Parathyroid adenoma (tissue), 2 donors: ENCODE measurements around the gene FDCSP.

Experiments
- H2AFZ ChIP-seq: fragments of 300-600 bp; sonication (generic); one replicate; pipeline ENCODE4 v1.7.0; 2017; ENCODE audit warnings: antibody characterized with exemption, mild to moderate bottlenecking
- H3K27ac ChIP-seq: fragments of 300-600 bp; sonication (generic); one replicate; pipeline ENCODE4 v1.7.0; 2017
- H3K27me3 ChIP-seq: fragments of 300-600 bp; sonication (generic); one replicate; pipeline ENCODE4 v1.7.0; 2017; ENCODE audit warnings: low read length; ENCODE audit not compliant: control insufficient read depth, insufficient read depth
- H3K36me3 ChIP-seq: fragments of 300-600 bp; sonication (generic); one replicate; pipeline ENCODE4 v1.7.0; 2017; ENCODE audit warnings: low read length; ENCODE audit not compliant: control insufficient read depth, insufficient read depth
- H3K4me1 ChIP-seq: fragments of 300-600 bp; sonication (generic); one replicate; pipeline ENCODE4 v1.7.0; 2017; ENCODE audit warnings: control low read depth
- H3K4me2 ChIP-seq: fragments of 300-600 bp; sonication (generic); one replicate; pipeline ENCODE4 v1.7.0; 2017; ENCODE audit warnings: low read length
- H3K4me3 ChIP-seq: fragments of 300-600 bp; sonication (generic); one replicate; pipeline ENCODE4 v1.7.0; 2017; ENCODE audit warnings: low read depth, low read length
- H3K79me2 ChIP-seq: fragments of 300-600 bp; sonication (generic); one replicate; pipeline ENCODE4 v1.7.0; 2017; ENCODE audit warnings: control low read depth
- H3K9ac ChIP-seq: fragments of 300-600 bp; sonication (generic); one replicate; pipeline ENCODE4 v1.7.0; 2017; ENCODE audit warnings: mild to moderate bottlenecking
- H3K9me3 ChIP-seq: fragments of 300-600 bp; sonication (generic); one replicate; pipeline ENCODE4 v1.7.0; 2017; ENCODE audit warnings: low read length; ENCODE audit not compliant: control insufficient read depth
- CTCF ChIP-seq: fragments of 300-600 bp; sonication (generic); IDR thresholded peaks from one replicate; pipeline ENCODE4 v1.7.0; 2017; ENCODE audit warnings: antibody characterized with exemption, mild to moderate bottlenecking
- donor health status: primary hyperparathyroidism.

The FDCSP gene

GRCh38 chr4:70182517-70183167 is 43.3 kb upstream of the FDCSP start:
- Histone ChIP-seq H3K9ac (no peak overlapping the region), H3K4me1 (no peaks in the 10 kb centered on the region), H2AFZ (no peak overlapping the region), H3K9me3 (no peaks in the 10 kb centered on the region), H3K79me2 (no peaks in the 10 kb centered on the region), H3K27ac (no peak overlapping the region), H3K27me3 (no peaks in the 10 kb centered on the region), H3K4me2 (no peak overlapping the region), H3K4me3 (no peak overlapping the region), H3K36me3 (no peaks in the 10 kb centered on the region)
- TF ChIP-seq CTCF: no peak

GRCh38 chr4:70183168-70183939 is 42.6 kb upstream of the FDCSP start:
- no peaks in the 10 kb centered on the region for H3K36me3 ChIP-seq
- no peak overlapping the region for H3K27ac ChIP-seq
- peaks cover 3% of the 10 kb centered on the region for H3K4me1 ChIP-seq
- no peaks in the 10 kb centered on the region for H3K79me2 ChIP-seq
- H3K9ac ChIP-seq: no peak overlapping the region
- peak; percentile 36 for TF ChIP-seq CTCF
- H3K9me3 ChIP-seq: no peaks in the 10 kb centered on the region
- no peak overlapping the region for H3K4me3 ChIP-seq
- H2AFZ ChIP-seq: no peak overlapping the region
- H3K4me2 ChIP-seq: no peak overlapping the region
- no peaks in the 10 kb centered on the region for H3K27me3 ChIP-seq

GRCh38 chr4:70183940-70184246 is 42.0 kb upstream of the FDCSP start:
- H2AFZ ChIP-seq: no peak overlapping the region
- H3K27me3 ChIP-seq: no peaks in the 10 kb centered on the region
- no peak overlapping the region for H3K27ac ChIP-seq
- no peak overlapping the region for H3K4me3 ChIP-seq
- no peak overlapping the region for H3K9ac ChIP-seq
- H3K4me1 ChIP-seq: peaks cover 3% of the 10 kb centered on the region
- H3K79me2 ChIP-seq: no peaks in the 10 kb centered on the region
- no peaks in the 10 kb centered on the region for H3K36me3 ChIP-seq
- TF ChIP-seq CTCF: no peak
- no peak overlapping the region for H3K4me2 ChIP-seq
- no peaks in the 10 kb centered on the region for H3K9me3 ChIP-seq

GRCh38 chr4:70187216-70187615 is 38.7 kb upstream of the FDCSP start:
- Histone ChIP-seq H3K4me2 (no peak overlapping the region), H3K4me3 (no peak overlapping the region), H3K36me3 (no peaks in the 10 kb centered on the region), H3K4me1 (peaks cover 3% of the 10 kb centered on the region), H3K9me3 (no peaks in the 10 kb centered on the region), H3K79me2 (no peaks in the 10 kb centered on the region), H2AFZ (no peak overlapping the region), H3K9ac (no peak overlapping the region), H3K27me3 (no peaks in the 10 kb centered on the region), H3K27ac (no peak overlapping the region)
- TF ChIP-seq CTCF: no peak

GRCh38 chr4:70190579-70190978 is 35.3 kb upstream of the FDCSP start:
- H3K27me3 ChIP-seq: no peaks in the 10 kb centered on the region

More at GRCh38 chr4:70190579-70190978, 35.3 kb upstream of the FDCSP start:
- TF ChIP-seq CTCF: no peak
- H3K4me2 ChIP-seq: no peak overlapping the region
- no peaks in the 10 kb centered on the region for H3K36me3 ChIP-seq
- no peak overlapping the region for H2AFZ ChIP-seq
- H3K4me3 ChIP-seq: no peak overlapping the region
- H3K4me1 ChIP-seq: peaks cover 3% of the 10 kb centered on the region
- H3K27ac ChIP-seq: no peak overlapping the region
- no peaks in the 10 kb centered on the region for H3K9me3 ChIP-seq
- no peaks in the 10 kb centered on the region for H3K79me2 ChIP-seq
- H3K9ac ChIP-seq: no peak overlapping the region
